OCI-LY7 (cell line): ENCODE results near the gene APOF.

Source experiments
- CTCF ChIP-seq: fragments of 200-600 bp; sonication (generic); conservative IDR thresholded peaks from 2 replicates; pipeline ENCODE4 v1.5.1; 2014; ENCODE audit warnings: mild to moderate bottlenecking, antibody characterized with exemption, low read length, moderate library complexity, mixed read lengths
- EZH2phosphoT487 ChIP-seq: fragments of 200-600 bp; sonication (generic); IDR thresholded peaks from 2 replicates; pipeline ENCODE4 v1.6.1; 2018; ENCODE audit warnings: low read depth, borderline replicate concordance, mild to moderate bottlenecking, mixed run types, antibody characterized with exemption, low read length, moderate library complexity, mixed read lengths

GRCh38 chr12:56317675-56318074 lies 45.0 kb downstream of the APOF start:
- TF ChIP-seq CTCF: peak; percentile 63
- no peak for TF ChIP-seq EZH2phosphoT487
